ENCODE data around the gene URI1.

The URI1 gene

GRCh38 chr19:30001301-30001700, 59.3 kb downstream of the URI1 start:
- no peaks in the 10 kb centered on the region for H3K4me1 ChIP-seq (ENCODE audit: insufficient read depth, low read length, severe bottlenecking)
- no peak overlapping the region for H3K4me2 ChIP-seq (ENCODE audit: low read length)
- H3K4me3 ChIP-seq (ENCODE audit: low read depth, low read length, poor library complexity, severe bottlenecking), result no peak overlapping the region
- peaks cover 39% of the 10 kb centered on the region for H3K79me2 ChIP-seq (ENCODE audit: insufficient read depth, low read length)
- no peak overlapping the region for H3K27ac ChIP-seq (ENCODE audit: low read depth, low read length, poor library complexity, severe bottlenecking)
- H3K9me2 ChIP-seq (ENCODE audit: low read depth, low read length), result no peaks in the 10 kb centered on the region
- no peaks in the 10 kb centered on the region for H3F3A ChIP-seq (ENCODE audit: insufficient read depth, low read length)
- no peaks in the 10 kb centered on the region; the same call in 1 of the 2 replicates for H3K9me3 ChIP-seq (ENCODE audit: low read length)
- peaks cover 32% of the 10 kb centered on the region for H3K36me3 ChIP-seq (ENCODE audit: insufficient read depth, low read length)
- TF ChIP-seq EZH2 (IDR thresholded peaks at IDR 0.05; ENCODE audit: borderline replicate concordance, low read length) (no peak), CTCF (IDR thresholded peaks at IDR 0.05; ENCODE audit: low read length) (no peak)
- no peak overlapping the region for H3K9ac ChIP-seq (ENCODE audit: low read length)
- H3K27me3 ChIP-seq (ENCODE audit: insufficient read depth, low read length), result no peaks in the 10 kb centered on the region
- H4K20me1 ChIP-seq (ENCODE audit: insufficient read depth, low read length), result no peaks in the 10 kb centered on the region; the same call in 1 of the 2 replicates
- no peak overlapping the region for H2AFZ ChIP-seq (ENCODE audit: low read length)

- Histone ChIP-seq H3F3A (ENCODE audit: insufficient read depth, low read length) (no peaks in the 10 kb centered on the region), H3K27ac (ENCODE audit: low read depth, low read length, poor library complexity, severe bottlenecking) (no peak overlapping the region), H3K36me3 (ENCODE audit: insufficient read depth, low read length) (peaks cover 35% of the 10 kb centered on the region), H3K9me3 (ENCODE audit: low read length) (no peaks in the 10 kb centered on the region; the same call in 1 of the 2 replicates), H3K4me1 (ENCODE audit: insufficient read depth, low read length, severe bottlenecking) (no peaks in the 10 kb centered on the region), H3K27me3 (ENCODE audit: insufficient read depth, low read length) (no peaks in the 10 kb centered on the region), H2AFZ (ENCODE audit: low read length) (no peak overlapping the region), H3K9me2 (ENCODE audit: low read depth, low read length) (no peaks in the 10 kb centered on the region), H3K4me2 (ENCODE audit: low read length) (no peak overlapping the region), H3K79me2 (ENCODE audit: insufficient read depth, low read length) (peaks cover 34% of the 10 kb centered on the region), H3K9ac (ENCODE audit: low read length) (no peak overlapping the region), H4K20me1 (ENCODE audit: insufficient read depth, low read length) (no peaks in the 10 kb centered on the region; the same call in 1 of the 2 replicates), H3K4me3 (ENCODE audit: low read depth, low read length, poor library complexity, severe bottlenecking) (no peak overlapping the region)
- TF ChIP-seq EZH2 (IDR thresholded peaks at IDR 0.05; ENCODE audit: borderline replicate concordance, low read length), result no peak
- TF ChIP-seq CTCF (IDR thresholded peaks at IDR 0.05; ENCODE audit: low read length), result peak; percentile 39; the same call in 1 of the 2 replicates
Observed at GRCh38 chr19:30001791-30002190, 59.8 kb downstream of the URI1 start.

DNA sequence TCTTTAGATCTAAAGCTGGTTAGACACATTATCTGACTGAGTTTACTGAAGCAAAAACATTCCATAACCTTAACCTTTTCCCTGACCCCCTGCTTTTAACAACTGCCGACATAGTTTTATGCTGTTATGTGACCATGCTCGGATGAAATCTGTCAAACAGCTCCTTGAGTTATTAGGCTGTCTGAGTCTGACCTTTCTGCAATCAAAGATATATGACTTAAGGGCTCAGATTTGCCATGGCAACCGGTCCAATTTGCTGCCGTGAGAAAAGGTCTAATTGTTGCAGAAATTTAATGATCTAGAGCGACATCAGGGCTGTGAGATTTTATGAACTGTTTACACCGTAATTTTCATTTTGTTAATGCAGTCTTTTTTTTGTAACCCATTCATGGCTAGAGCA, 61.8 kb downstream of the URI1 start:
- no peaks in the 10 kb centered on the region for H3K27me3 ChIP-seq (ENCODE audit: insufficient read depth, low read length)
- no peaks in the 10 kb centered on the region; the same call in 1 of the 2 replicates for H3K9me3 ChIP-seq (ENCODE audit: low read length)
- TF ChIP-seq CTCF (IDR thresholded peaks at IDR 0.05; ENCODE audit: low read length) (no peak), EZH2 (IDR thresholded peaks at IDR 0.05; ENCODE audit: borderline replicate concordance, low read length) (no peak)
- no peak overlapping the region for H3K27ac ChIP-seq (ENCODE audit: low read depth, low read length, poor library complexity, severe bottlenecking)
- H3K4me1 ChIP-seq (ENCODE audit: insufficient read depth, low read length, severe bottlenecking), result no peaks in the 10 kb centered on the region
- no peak overlapping the region for H2AFZ ChIP-seq (ENCODE audit: low read length)
- H3K4me2 ChIP-seq (ENCODE audit: low read length), result no peak overlapping the region
- H3F3A ChIP-seq (ENCODE audit: insufficient read depth, low read length), result no peaks in the 10 kb centered on the region
- H3K36me3 ChIP-seq (ENCODE audit: insufficient read depth, low read length), result peaks cover 52% of the 10 kb centered on the region
- peaks cover 14% of the 10 kb centered on the region for H3K79me2 ChIP-seq (ENCODE audit: insufficient read depth, low read length)
- no peaks in the 10 kb centered on the region for H4K20me1 ChIP-seq (ENCODE audit: insufficient read depth, low read length)
- no peaks in the 10 kb centered on the region for H3K9me2 ChIP-seq (ENCODE audit: low read depth, low read length)
- no peak overlapping the region for H3K9ac ChIP-seq (ENCODE audit: low read length)
- no peak overlapping the region for H3K4me3 ChIP-seq (ENCODE audit: low read depth, low read length, poor library complexity, severe bottlenecking)
